K562 (cell line): ENCODE results near the gene ANKS4B. TPM values are rescaled to one million over a fixed set of nuclear protein-coding genes. Genes with fewer than 3 reads are reported as not detected.

Experiments used
- ATAC-seq: fragments of 200-7000 bp; cut with Tn5 transposase; 3 replicates; pipeline ENCODE4 v1.9.1; 2020; ENCODE audit warnings: moderate library complexity
- BruUV-seq: library from RNA; stranded (reverse); fragments of 400-500 nt; replicated peaks from 2 replicates; lab custom pipeline; 2021; lab: Mats Ljungman, UMichigan
- CTCF ChIA-PET: fragments of 300-600 bp; formaldehyde crosslinking; extraction: SDS; loops from one replicate; lab custom pipeline; 2021; ENCODE audit warnings: low intra/inter-chr PET ratio; lab: Yijun Ruan, JAX
- POLR2A ChIA-PET: fragments of 300-600, 350-650 bp; sonication (Branson Sonifier 250); formaldehyde crosslinking; extraction: SDS; loops from one replicate; lab custom pipeline; 2021; ENCODE audit warnings: antibody characterized with exemption, inconsistent platforms; lab: Yijun Ruan, JAX
- DNase-seq, 4 experiments: peaks; one replicate each; pipeline versions ENCODE4 v3.0.0 to v3.0.0-alpha.2; 2011 to 2018; ENCODE audit warnings: low spot score in 3 of 4, mixed read lengths in 3 of 4; ENCODE audit errors: extremely low read depth in 1 of 4
- FAIRE-seq: peaks from 2 replicates; lab custom pipeline; 2011; peaks lifted over from hg19 to GRCh38; lab: Jason Lieb, UNC
- H2AFZ ChIP-seq: 2 replicates; pipeline ENCODE4 v1.6.0; 2011; ENCODE audit warnings: low read depth, low read length, control low read depth, inconsistent platforms
- H3K27ac ChIP-seq: fragments of 200-600 bp; 3 replicates; pipeline ENCODE4 v1.8.0; 2011; ENCODE audit warnings: low read depth, mild to moderate bottlenecking, control low read depth, inconsistent platforms, low read length, moderate library complexity, mixed read lengths; ENCODE audit errors: extremely low read depth
- H3K27me3 ChIP-seq, 2 experiments: fragments of 300-600 bp in 1 of 2; 2 replicates in 1 of 2; 3 replicates in 1 of 2; pipeline versions ENCODE4 v1.6.0 to v1.8.0; 2011; ENCODE audit warnings: inconsistent platforms in 2 of 2, low read length in 2 of 2, mild to moderate bottlenecking in 1 of 2, mixed read lengths in 1 of 2, moderate library complexity in 1 of 2; ENCODE audit not compliant: control insufficient read depth in 2 of 2, insufficient read depth in 2 of 2
- H3K36me3 ChIP-seq: fragments of 300-600 bp; 3 replicates; pipeline ENCODE4 v1.8.0; 2011; ENCODE audit warnings: mild to moderate bottlenecking, low read length, inconsistent platforms; ENCODE audit not compliant: control insufficient read depth, insufficient read depth
- H3K4me1 ChIP-seq, 2 experiments: fragments of 200-600 bp in 1 of 2; replicated peaks in 1 of 2; 2 replicates in 1 of 2; 3 replicates in 1 of 2; pipeline versions ENCODE4 v1.5.1 to v1.8.0; 2011; ENCODE audit warnings: inconsistent platforms in 2 of 2, low read length in 2 of 2, mild to moderate bottlenecking in 1 of 2, mixed read lengths in 1 of 2, moderate library complexity in 1 of 2; ENCODE audit not compliant: control insufficient read depth in 2 of 2, insufficient read depth in 2 of 2
- H3K4me2 ChIP-seq: 2 replicates; pipeline ENCODE4 v1.6.1; 2011; ENCODE audit warnings: low read length, control low read depth, inconsistent platforms, mixed read lengths; ENCODE audit not compliant: insufficient read depth
- H3K4me3 ChIP-seq: fragments of 200-600 bp; sonication (generic), shearing (Covaris generic); 2 replicates; pipeline ENCODE4 v1.5.1; 2016; ENCODE audit warnings: control low read depth, inconsistent platforms
- H3K79me2 ChIP-seq: fragments of 200-600 bp; 3 replicates; pipeline ENCODE4 v1.8.0; 2011; ENCODE audit warnings: low read length, inconsistent platforms; ENCODE audit not compliant: control insufficient read depth, insufficient read depth
- H3K9ac ChIP-seq, 2 experiments: 2 replicates each; pipeline versions ENCODE4 v1.6.0 to v1.6.1; 2011; ENCODE audit warnings: low read depth in 2 of 2, low read length in 2 of 2, control low read depth in 1 of 2, inconsistent platforms in 1 of 2, mild to moderate bottlenecking in 1 of 2, mixed read lengths in 1 of 2; ENCODE audit not compliant: insufficient read depth in 1 of 2
- H3K9me1 ChIP-seq: one replicate; pipeline ENCODE4 v1.6.0; 2011; ENCODE audit warnings: inconsistent platforms, mild to moderate bottlenecking, low read length, moderate library complexity; ENCODE audit not compliant: control insufficient read depth, insufficient read depth
- H3K9me3 ChIP-seq: replicated peaks from 2 replicates; pipeline ENCODE4 v1.5.1; 2011; ENCODE audit warnings: low read depth, low read length, inconsistent platforms; ENCODE audit not compliant: control insufficient read depth, insufficient read depth
- H4K20me1 ChIP-seq: replicated peaks from 2 replicates; pipeline ENCODE4 v1.6.1; 2011; ENCODE audit warnings: low read length, inconsistent platforms, mixed read lengths; ENCODE audit not compliant: control insufficient read depth, insufficient read depth
- CREB1 ChIP-seq, 2 experiments: sonication (generic) in 1 of 2; formaldehyde crosslinking in 1 of 2; IDR thresholded peaks; 2 replicates each; pipeline versions ENCODE4 v1.6.1 to v1.8.0; 2012 to 2022; ENCODE audit warnings: inconsistent platforms in 1 of 2, mild to moderate bottlenecking in 1 of 2, missing genetic modification reagents in 1 of 2, moderate library complexity in 1 of 2
- CREBBP ChIP-seq: IDR thresholded peaks from one replicate; pipeline ENCODE4 v1.6.1; 2012; ENCODE audit warnings: low read depth, mild to moderate bottlenecking, control low read depth, inconsistent platforms, low read length
- ETV1 ChIP-seq: fragments of 450-650 bp; conservative IDR thresholded peaks from 2 replicates; pipeline ENCODE4 v1.6.1; 2016; ENCODE audit warnings: missing genetic modification characterization, control low read depth, low read depth, missing compliant biosample characterization
- HDAC1 ChIP-seq, 2 experiments: fragments of 450-650 bp; IDR thresholded peaks; 2 replicates each; pipeline ENCODE4 v1.6.1; 2016 to 2017; ENCODE audit warnings: inconsistent platforms in 1 of 2, mild to moderate bottlenecking in 1 of 2, moderate library complexity in 1 of 2
- KLF10 ChIP-seq: fragments of 250-450 bp; sonication (Bioruptor Pico); IDR thresholded peaks from 2 replicates; pipeline ENCODE4 v1.6.1; 2021; ENCODE audit warnings: matching md5 sums
- MAZ ChIP-seq, 2 experiments: fragments of 450-650 bp in 1 of 2; sonication (generic) in 1 of 2; formaldehyde crosslinking; IDR thresholded peaks in 1 of 2; conservative IDR thresholded peaks in 1 of 2; 2 replicates each; pipeline versions ENCODE4 v1.4.0 to v1.5.0; 2020; ENCODE audit warnings: mild to moderate bottlenecking in 1 of 2, missing genetic modification reagents in 1 of 2
- NFRKB ChIP-seq: fragments of 450-650 bp; IDR thresholded peaks from 2 replicates; pipeline ENCODE4 v1.6.1; 2016; ENCODE audit warnings: low read depth
- PHF20 ChIP-seq: fragments of 450-650 bp; IDR thresholded peaks from 2 replicates; pipeline ENCODE4 v1.6.1; 2018; ENCODE audit not compliant: partially characterized antibody
- RAD21 ChIP-seq, 2 experiments: fragments of 250-450 bp in 1 of 2; fragments of 450-650 bp in 1 of 2; sonication (Bioruptor Pico) in 1 of 2; formaldehyde crosslinking in 1 of 2; IDR thresholded peaks in 1 of 2; conservative IDR thresholded peaks in 1 of 2; 2 replicates each; pipeline versions ENCODE4 v1.4.0 to v1.8.0; 2020 to 2022; ENCODE audit warnings: mild to moderate bottlenecking in 2 of 2, moderate library complexity in 1 of 2
- SMAD4 ChIP-seq: fragments of 250-450 bp; sonication (Bioruptor Pico); conservative IDR thresholded peaks from 2 replicates; pipeline ENCODE4 v1.8.0; 2021; ENCODE audit warnings: inconsistent platforms, mild to moderate bottlenecking, moderate library complexity
- SRSF3 ChIP-seq: fragments of 200-400 bp; formaldehyde crosslinking; IDR thresholded peaks from 2 replicates; pipeline ENCODE4 v1.6.1; 2016; ENCODE audit warnings: mild to moderate bottlenecking, low read length, moderate library complexity; ENCODE audit not compliant: insufficient read depth
- ZBTB8A ChIP-seq: fragments of 450-650 bp; IDR thresholded peaks from 2 replicates; pipeline ENCODE4 v1.6.1; 2018; ENCODE audit warnings: mild to moderate bottlenecking, moderate library complexity; ENCODE audit not compliant: partially characterized antibody
- WGBS: fragments of 100-300 bp; shearing (Covaris generic); methylation state at CpG from one replicate; pipeline ENCODE4 v1.1.6; 2016; ENCODE audit warnings: low coverage, mixed read lengths; ENCODE audit not compliant: insufficient coverage; ENCODE audit errors: missing lambda C conversion rate; 5-methylcytosine and 5-hydroxymethylcytosine counted together
- in situ Hi-C: fragments of 300-500 bp; cut with MboI; formaldehyde crosslinking; loops from 4 replicates; pipeline ENCODE4 v1.15.0; 2018; ENCODE audit warnings: inconsistent platforms, mixed read lengths
- intact Hi-C: fragments of 100-400 bp; cut with micrococcal nuclease; formaldehyde crosslinking; loops from 2 replicates; pipeline ENCODE4 v1.14.2; 2022
- polyA plus RNA-seq, 8 experiments: library from polyadenylated mRNA; depleted of rRNA in 4 of 8; stranded (reverse) in 5 of 8; unstranded in 3 of 8; fragments of >200 nt; fragmentation: Nextera tagmentation in 2 of 8; fragmentation: Illumina TruSeq in 1 of 8; extraction: Ambion mirVana in 2 of 8; extraction: Trizol in 1 of 8; gene quantifications; 2 replicates each; pipeline versions ENCODE4 v1.2.1 to v1.2.3, GENCODE V29; 2011 to 2014; ENCODE audit warnings: inconsistent platforms in 1 of 8, missing spikeins in 1 of 8
- total RNA-seq, 7 experiments: library from RNA; depleted of rRNA in 6 of 7; stranded (reverse); fragments of >200 nt in 6 of 7; fragmentation: Illumina TruSeq in 2 of 7; extraction: Trizol in 2 of 7; gene quantifications; 2 replicates each; pipeline versions ENCODE4 v1.2.1 to v1.2.3, GENCODE V29; 2011 to 2021; ENCODE audit warnings: low replicate concordance in 1 of 7
- TF ChIP-seq, protein P1 (sequence below): fragments of 450-650 bp; IDR thresholded peaks from 2 replicates; pipeline ENCODE4 v1.6.1; 2016
- TF ChIP-seq, protein P2 (sequence below): fragments of 250-450 bp; sonication (Bioruptor Pico); IDR thresholded peaks from 2 replicates; pipeline ENCODE4 v1.9.0; 2021; ENCODE audit warnings: mild to moderate bottlenecking, inconsistent platforms
- TF ChIP-seq, protein P3 (sequence below): fragments of 450-650 bp; IDR thresholded peaks from 2 replicates; pipeline ENCODE4 v1.6.1; 2018; ENCODE audit warnings: mild to moderate bottlenecking, low read depth; ENCODE audit not compliant: partially characterized antibody
- TF ChIP-seq, protein P4 (sequence below): sonication (generic); formaldehyde crosslinking; IDR thresholded peaks from 2 replicates; pipeline ENCODE4 v1.8.1; 2022; ENCODE audit warnings: missing genetic modification reagents

ANKS4B gene
- total and polyA plus RNA-seq, 9 of the 15 experiments (the other 6 are each of a cell fraction or from before 2014, with no cell fraction given): not detected

DNA sequence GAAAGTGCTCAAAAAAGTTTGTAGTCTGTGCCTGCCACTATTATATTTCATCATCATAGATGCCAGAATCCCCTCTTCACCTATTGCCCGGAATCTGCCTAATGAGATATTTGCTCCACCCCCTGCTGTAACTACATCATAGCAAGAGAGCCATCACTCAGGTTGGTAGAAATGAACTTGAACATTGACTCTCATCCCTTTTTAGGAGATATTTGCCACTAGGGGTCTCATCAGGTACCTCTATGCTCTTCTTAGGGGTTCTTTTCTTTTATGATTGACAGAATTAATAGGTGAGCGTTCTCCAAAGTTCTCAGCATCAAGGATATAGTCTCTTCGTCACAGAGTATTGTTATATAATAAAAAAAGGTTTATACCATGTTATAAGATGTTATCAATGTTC, 20.0 kb downstream of the ANKS4B start:
- ATAC-seq (no peak), FAIRE-seq (no peak), DNase-seq (peak in 2 of 4 experiments; percentile 26 to 34)
- no TSS peak for BruUV-seq
- no peaks in the 10 kb centered on the region for H3K79me2 ChIP-seq
- no peak overlapping the region for H3K27ac ChIP-seq
- H4K20me1 ChIP-seq: no peaks in the 10 kb centered on the region
- H3K9me3 ChIP-seq: no peaks in the 10 kb centered on the region
- no peaks in the 10 kb centered on the region for H3K9me1 ChIP-seq
- no peak overlapping the region for H2AFZ ChIP-seq
- CTCF ChIA-PET: no interaction called here
- in situ Hi-C loops: no loop called here
- WGBS: 7% methylated on average over 3 of the region's 3 CpGs
- H3K4me2 ChIP-seq: no peak overlapping the region
- intact Hi-C loops: no loop called here
- H3K9ac ChIP-seq: no peak overlapping the region
- no peaks in the 10 kb centered on the region for H3K4me1 ChIP-seq
- POLR2A ChIA-PET: no interaction called here
- H3K27me3 ChIP-seq: peaks cover 7 to 12% of the 10 kb centered on the region in 2 experiments; a peak in 4 of 5 replicates
- H3K36me3 ChIP-seq: no peaks in the 10 kb centered on the region
- no peak overlapping the region for H3K4me3 ChIP-seq
- no peak for TF ChIP-seq SMAD4 (CRISPR knock-in tag)
- TF ChIP-seq, protein P1, sequence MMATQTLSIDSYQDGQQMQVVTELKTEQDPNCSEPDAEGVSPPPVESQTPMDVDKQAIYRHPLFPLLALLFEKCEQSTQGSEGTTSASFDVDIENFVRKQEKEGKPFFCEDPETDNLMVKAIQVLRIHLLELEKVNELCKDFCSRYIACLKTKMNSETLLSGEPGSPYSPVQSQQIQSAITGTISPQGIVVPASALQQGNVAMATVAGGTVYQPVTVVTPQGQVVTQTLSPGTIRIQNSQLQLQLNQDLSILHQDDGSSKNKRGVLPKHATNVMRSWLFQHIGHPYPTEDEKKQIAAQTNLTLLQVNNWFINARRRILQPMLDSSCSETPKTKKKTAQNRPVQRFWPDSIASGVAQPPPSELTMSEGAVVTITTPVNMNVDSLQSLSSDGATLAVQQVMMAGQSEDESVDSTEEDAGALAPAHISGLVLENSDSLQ: peak; percentile 25; the same call in 1 of the 2 replicates
- TF ChIP-seq, protein P2, sequence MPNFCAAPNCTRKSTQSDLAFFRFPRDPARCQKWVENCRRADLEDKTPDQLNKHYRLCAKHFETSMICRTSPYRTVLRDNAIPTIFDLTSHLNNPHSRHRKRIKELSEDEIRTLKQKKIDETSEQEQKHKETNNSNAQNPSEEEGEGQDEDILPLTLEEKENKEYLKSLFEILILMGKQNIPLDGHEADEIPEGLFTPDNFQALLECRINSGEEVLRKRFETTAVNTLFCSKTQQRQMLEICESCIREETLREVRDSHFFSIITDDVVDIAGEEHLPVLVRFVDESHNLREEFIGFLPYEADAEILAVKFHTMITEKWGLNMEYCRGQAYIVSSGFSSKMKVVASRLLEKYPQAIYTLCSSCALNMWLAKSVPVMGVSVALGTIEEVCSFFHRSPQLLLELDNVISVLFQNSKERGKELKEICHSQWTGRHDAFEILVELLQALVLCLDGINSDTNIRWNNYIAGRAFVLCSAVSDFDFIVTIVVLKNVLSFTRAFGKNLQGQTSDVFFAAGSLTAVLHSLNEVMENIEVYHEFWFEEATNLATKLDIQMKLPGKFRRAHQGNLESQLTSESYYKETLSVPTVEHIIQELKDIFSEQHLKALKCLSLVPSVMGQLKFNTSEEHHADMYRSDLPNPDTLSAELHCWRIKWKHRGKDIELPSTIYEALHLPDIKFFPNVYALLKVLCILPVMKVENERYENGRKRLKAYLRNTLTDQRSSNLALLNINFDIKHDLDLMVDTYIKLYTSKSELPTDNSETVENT (CRISPR knock-in tag): no peak
- TF ChIP-seq, protein P3, sequence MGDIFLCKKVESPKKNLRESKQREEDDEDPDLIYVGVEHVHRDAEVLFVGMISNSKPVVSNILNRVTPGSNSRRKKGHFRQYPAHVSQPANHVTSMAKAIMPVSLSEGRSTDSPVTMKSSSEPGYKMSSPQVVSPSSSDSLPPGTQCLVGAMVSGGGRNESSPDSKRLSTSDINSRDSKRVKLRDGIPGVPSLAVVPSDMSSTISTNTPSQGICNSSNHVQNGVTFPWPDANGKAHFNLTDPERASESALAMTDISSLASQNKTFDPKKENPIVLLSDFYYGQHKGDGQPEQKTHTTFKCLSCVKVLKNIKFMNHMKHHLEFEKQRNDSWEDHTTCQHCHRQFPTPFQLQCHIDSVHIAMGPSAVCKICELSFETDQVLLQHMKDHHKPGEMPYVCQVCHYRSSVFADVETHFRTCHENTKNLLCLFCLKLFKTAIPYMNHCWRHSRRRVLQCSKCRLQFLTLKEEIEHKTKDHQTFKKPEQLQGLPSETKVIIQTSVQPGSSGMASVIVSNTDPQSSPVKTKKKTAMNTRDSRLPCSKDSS: no peak
- TF ChIP-seq ZBTB8A: no peak
- TF ChIP-seq CREBBP: no peak
- TF ChIP-seq KLF10 (CRISPR knock-in tag): no peak
- no peak for TF ChIP-seq HDAC1 (IDR thresholded peaks at IDR 0.05)
- TF ChIP-seq ETV1 (tag): no peak
- TF ChIP-seq, protein P4, sequence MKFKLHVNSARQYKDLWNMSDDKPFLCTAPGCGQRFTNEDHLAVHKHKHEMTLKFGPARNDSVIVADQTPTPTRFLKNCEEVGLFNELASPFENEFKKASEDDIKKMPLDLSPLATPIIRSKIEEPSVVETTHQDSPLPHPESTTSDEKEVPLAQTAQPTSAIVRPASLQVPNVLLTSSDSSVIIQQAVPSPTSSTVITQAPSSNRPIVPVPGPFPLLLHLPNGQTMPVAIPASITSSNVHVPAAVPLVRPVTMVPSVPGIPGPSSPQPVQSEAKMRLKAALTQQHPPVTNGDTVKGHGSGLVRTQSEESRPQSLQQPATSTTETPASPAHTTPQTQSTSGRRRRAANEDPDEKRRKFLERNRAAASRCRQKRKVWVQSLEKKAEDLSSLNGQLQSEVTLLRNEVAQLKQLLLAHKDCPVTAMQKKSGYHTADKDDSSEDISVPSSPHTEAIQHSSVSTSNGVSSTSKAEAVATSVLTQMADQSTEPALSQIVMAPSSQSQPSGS (CRISPR knock-in tag): no peak
- TF ChIP-seq MAZ (CRISPR knock-in tag; conservative IDR thresholded peaks at IDR 0.05 in 1 of 2, IDR thresholded peaks at IDR 0.05 in 1 of 2): no peak
- no peak for TF ChIP-seq PHF20
- no peak for TF ChIP-seq NFRKB
- no peak for TF ChIP-seq SRSF3
- no peak for TF ChIP-seq CREB1 (IDR thresholded peaks at IDR 0.05)
- no peak for TF ChIP-seq CREB1 (CRISPR knock-in tag; IDR thresholded peaks at IDR 0.05)
- peak in 1 of 2 experiments; percentile 18; a peak in 1 of 4 replicates for TF ChIP-seq RAD21 (CRISPR knock-in tag; conservative IDR thresholded peaks at IDR 0.05 in 1 of 2, IDR thresholded peaks at IDR 0.05 in 1 of 2)
